ENCODE results near the gene MPZL1.
"Not testable (repeated sequence)": the region's sequence is repeated elsewhere in the genome, so short reads cannot be mapped to it uniquely, and the experiment has no call there.

Gene MPZL1

DNA sequence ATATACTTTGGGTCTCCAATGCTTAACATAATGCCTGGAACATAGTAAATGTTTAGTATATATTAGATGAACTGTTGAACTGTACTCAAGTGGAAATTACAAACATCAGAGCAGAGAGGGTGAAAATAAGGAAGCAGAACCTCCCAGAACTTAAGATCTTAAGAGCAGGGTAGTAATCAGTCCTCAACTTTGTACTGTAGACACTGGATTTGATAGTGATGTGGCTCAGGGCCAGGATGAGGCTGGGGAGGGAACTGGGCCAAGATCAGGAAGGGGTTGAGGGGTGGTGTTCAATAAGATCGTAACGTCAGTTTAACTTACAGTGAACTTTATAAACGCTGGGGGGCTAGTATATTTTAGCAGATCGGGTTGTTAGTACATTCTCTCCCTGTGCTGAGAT, 15.4 kb downstream of the MPZL1 start:
- Histone ChIP-seq H3K36me3 (peaks cover 0 to 5% (median 0%) of the 10 kb centered on the region in 3 donors), H3K27ac (no peak overlapping the region), H3K9me3 (no peaks in the 10 kb centered on the region), H3K4me1 (peaks cover 0 to 7% (median 3%) of the 10 kb centered on the region in 4 donors), H3K27me3 (no peaks in the 10 kb centered on the region), H3K4me3 (no peak overlapping the region)
- DNase-seq: no peak
- TF ChIP-seq, protein P1, sequence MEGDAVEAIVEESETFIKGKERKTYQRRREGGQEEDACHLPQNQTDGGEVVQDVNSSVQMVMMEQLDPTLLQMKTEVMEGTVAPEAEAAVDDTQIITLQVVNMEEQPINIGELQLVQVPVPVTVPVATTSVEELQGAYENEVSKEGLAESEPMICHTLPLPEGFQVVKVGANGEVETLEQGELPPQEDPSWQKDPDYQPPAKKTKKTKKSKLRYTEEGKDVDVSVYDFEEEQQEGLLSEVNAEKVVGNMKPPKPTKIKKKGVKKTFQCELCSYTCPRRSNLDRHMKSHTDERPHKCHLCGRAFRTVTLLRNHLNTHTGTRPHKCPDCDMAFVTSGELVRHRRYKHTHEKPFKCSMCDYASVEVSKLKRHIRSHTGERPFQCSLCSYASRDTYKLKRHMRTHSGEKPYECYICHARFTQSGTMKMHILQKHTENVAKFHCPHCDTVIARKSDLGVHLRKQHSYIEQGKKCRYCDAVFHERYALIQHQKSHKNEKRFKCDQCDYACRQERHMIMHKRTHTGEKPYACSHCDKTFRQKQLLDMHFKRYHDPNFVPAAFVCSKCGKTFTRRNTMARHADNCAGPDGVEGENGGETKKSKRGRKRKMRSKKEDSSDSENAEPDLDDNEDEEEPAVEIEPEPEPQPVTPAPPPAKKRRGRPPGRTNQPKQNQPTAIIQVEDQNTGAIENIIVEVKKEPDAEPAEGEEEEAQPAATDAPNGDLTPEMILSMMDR (IDR thresholded peaks at IDR 0.05): no peak
- intact Hi-C loops (cut with DNase I; ENCODE audit: low total_unique reads): no loop called here

DNA sequence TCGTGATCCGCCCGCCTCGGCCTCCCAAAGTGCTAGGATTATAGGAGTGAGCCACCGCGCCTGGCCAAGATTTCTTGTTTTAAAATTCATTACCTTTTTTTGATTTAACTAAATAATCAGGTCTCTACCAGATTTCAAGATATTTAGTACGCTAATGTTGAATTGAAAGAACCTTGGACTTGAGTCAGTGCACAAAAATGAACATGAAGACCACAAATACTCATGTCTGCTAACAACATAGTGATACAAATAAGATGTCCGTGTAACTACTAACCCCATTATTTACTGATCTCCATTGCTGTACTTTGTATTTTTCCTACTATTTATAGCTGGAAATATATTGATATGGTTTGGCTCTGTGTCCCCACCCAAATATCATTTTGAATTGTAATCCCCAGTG, 16.4 kb downstream of the MPZL1 start:
- no peak for DNase-seq
- peaks cover 0 to 15% (median 2%) of the 10 kb centered on the region in 4 donors for H3K4me1 ChIP-seq
- intact Hi-C loops (cut with DNase I; ENCODE audit: low total_unique reads): no loop called here
- TF ChIP-seq, protein P1 (IDR thresholded peaks at IDR 0.05): no peak
- H3K27me3 ChIP-seq: no peaks in the 10 kb centered on the region
- H3K36me3 ChIP-seq: peaks cover 0 to 5% (median 0%) of the 10 kb centered on the region in 3 donors
- no peak overlapping the region for H3K4me3 ChIP-seq
- no peak overlapping the region for H3K27ac ChIP-seq
- H3K9me3 ChIP-seq: no peaks in the 10 kb centered on the region

DNA sequence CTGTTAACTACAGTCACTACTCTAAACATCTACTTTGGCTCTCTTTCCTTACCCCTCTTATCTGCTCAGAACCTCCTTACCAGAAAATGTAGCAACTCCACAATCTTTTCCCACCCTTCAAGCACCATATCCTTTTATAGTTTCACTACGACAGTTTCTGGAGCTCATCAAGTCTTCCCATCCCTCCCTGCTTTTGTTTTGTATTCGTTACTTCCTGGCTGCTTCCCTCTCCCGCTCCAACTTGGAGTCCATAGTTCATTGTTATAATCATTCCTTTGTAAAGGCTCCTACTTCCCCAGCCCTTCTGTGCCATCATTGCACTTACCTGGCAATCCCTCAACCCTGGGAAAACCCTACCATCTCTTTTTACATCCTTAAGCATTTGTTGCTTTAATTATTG, 18.0 kb downstream of the MPZL1 start:
- Histone ChIP-seq H3K36me3 (peaks cover 0 to 5% (median 0%) of the 10 kb centered on the region in 3 donors), H3K27ac (no peak overlapping the region), H3K4me3 (no peak overlapping the region), H3K9me3 (no peaks in the 10 kb centered on the region), H3K4me1 (peaks cover 0 to 12% (median 2%) of the 10 kb centered on the region in 4 donors), H3K27me3 (no peaks in the 10 kb centered on the region)
- DNase-seq: no peak
- TF ChIP-seq, protein P1 (IDR thresholded peaks at IDR 0.05): no peak
- intact Hi-C loops (cut with DNase I; ENCODE audit: low total_unique reads): no loop called here

DNA sequence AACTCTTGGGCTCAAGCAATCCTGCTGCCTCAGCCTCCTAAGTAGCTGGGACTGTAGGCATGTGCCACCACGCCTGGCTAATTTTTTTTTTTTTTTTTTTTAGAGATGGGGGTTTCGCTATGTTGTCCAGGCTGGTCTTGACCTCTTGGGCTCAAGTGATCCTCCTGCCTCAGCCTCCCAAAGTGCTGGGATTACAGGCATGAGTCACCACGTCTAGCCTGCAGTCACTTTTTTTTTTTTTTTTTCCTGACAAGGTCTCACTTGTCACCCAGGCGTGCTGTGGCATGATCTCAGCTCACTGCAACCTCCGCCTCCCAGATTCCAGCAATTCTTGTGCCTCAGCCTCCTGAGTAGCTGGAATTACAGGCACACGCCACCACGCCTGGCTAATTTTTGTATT, 19.3 kb downstream of the MPZL1 start:
- H3K27me3 ChIP-seq; H3K4me3 ChIP-seq; intact Hi-C loops (cut with DNase I; ENCODE audit: low total_unique reads); DNase-seq; H3K27ac ChIP-seq; H3K9me3 ChIP-seq; H3K36me3 ChIP-seq: not testable (repeated sequence)
- peaks cover 0 to 15% (median 6%) of the 10 kb centered on the region in 4 donors for H3K4me1 ChIP-seq

DNA sequence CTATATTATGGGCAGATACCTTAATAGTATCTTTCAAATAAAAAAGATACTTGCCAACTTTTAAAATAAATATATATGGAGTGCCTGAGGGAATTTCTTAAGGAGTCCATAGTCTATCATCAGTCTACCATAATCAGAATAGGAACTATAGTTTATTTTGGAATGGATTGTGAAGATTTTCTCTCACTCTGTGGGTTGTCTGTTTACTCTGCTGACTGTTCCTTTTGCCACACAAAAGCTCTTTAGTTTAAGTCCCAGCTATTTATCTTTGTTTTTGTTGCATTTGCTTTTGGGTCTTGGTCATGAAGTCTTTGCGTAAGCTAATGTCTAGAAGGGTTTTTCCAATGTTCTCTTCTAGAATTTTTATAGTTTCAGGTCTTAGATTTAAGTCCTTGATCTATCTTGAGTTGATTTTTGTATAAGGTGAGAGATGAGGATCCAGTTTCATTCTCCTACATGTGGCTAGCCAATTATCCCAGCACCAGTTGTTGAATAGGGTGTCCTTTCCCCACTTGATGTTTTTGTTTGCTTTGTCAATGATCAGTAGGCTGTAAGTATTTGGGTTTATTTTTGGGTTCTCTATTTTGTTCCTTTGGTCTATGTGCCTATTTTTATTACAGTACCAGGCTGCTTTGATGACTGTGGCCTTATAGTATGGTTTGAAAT, 20.7 kb downstream of the MPZL1 start:
- not testable (repeated sequence) for H3K27ac ChIP-seq
- H3K4me1 ChIP-seq: peaks cover 0 to 27% (median 9%) of the 10 kb centered on the region in 4 donors

DNA sequence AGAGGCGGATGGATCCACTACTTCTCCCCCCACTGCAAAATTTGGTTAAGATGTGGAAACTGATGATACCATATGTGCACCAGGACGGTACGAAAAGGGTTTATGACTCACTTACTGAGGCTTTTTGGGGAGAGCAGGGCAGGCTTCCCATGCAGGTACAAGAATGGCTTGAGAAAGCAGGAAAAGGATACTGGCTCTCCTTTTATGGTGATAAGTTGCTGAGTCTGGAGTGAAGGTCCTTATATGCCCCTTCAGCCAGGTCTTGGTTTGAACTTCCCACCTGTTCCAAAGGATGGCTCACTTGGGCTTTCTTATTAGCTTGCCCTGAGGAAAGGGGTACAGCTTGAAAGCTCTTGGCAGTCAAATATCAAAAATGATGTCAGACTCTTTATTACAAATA, 23.1 kb downstream of the MPZL1 start:
- no peak for DNase-seq
- H3K27me3 ChIP-seq: no peaks in the 10 kb centered on the region
- TF ChIP-seq, protein P1 (IDR thresholded peaks at IDR 0.05): no peak
- peaks cover 0 to 51% (median 15%) of the 10 kb centered on the region in 4 donors for H3K4me1 ChIP-seq
- intact Hi-C loops (cut with DNase I; ENCODE audit: low total_unique reads): no loop called here
- H3K4me3 ChIP-seq: no peak overlapping the region
- H3K9me3 ChIP-seq: no peaks in the 10 kb centered on the region
- H3K36me3 ChIP-seq: no peaks in the 10 kb centered on the region
- no peak overlapping the region for H3K27ac ChIP-seq

More for the DNA sequence above, 20.7 kb downstream of the MPZL1 start:
- H3K9me3 ChIP-seq; H3K4me3 ChIP-seq; H3K27me3 ChIP-seq; DNase-seq; H3K36me3 ChIP-seq; intact Hi-C loops (cut with DNase I; ENCODE audit: low total_unique reads): not testable (repeated sequence)

Data from tibial artery (tissue), 4 donors.